ENCODE data around the gene AKAP13. TPM values are rescaled to one million over a fixed set of nuclear protein-coding genes. Genes with fewer than 3 reads are reported as not detected.
"Not testable (repeated sequence)": the region's sequence is repeated elsewhere in the genome, so short reads cannot be mapped to it uniquely, and the experiment has no call there.

The AKAP13 gene
- polyA plus RNA-seq, 2 of the 4 experiments (the other 2 are of a cell fraction): 20.4 to 28.8 TPM

- H3K4me3 ChIP-seq; H3K9me3 ChIP-seq; POLR2A ChIA-PET; FAIRE-seq; TF ChIP-seq FOSL2 (IDR thresholded peaks at IDR 0.05): not testable (repeated sequence)
- WGBS (ENCODE audit: missing lambda C conversion rate): 90% methylated on average over 1 of the region's 1 CpG
- H3K27ac ChIP-seq: peak overlapping the region; percentile 76 to 82
- TF ChIP-seq HOXA7 (CRISPR knock-in tag; IDR thresholded peaks at IDR 0.05): 0 out of 2 replicates have a peak, but pooled peaks have one; percentile 26
- TF ChIP-seq EP300 (IDR thresholded peaks at IDR 0.05): peak in 1 of 2 experiments; percentile 47; a peak in 2 of 5 replicates
- TF ChIP-seq JUNB (IDR thresholded peaks at IDR 0.05): peak; percentile 42; the same call in 1 of the 2 replicates
- TF ChIP-seq CEBPB (IDR thresholded peaks at IDR 0.05): peak; percentile 59 to 73; a peak in 3 of 4 replicates
- peak; percentile 67 for TF ChIP-seq FOSL2 (CRISPR knock-in tag; IDR thresholded peaks at IDR 0.05)
- H3K4me2 ChIP-seq: peak overlapping the region; percentile 70
- H3K4me1 ChIP-seq: peaks cover 57% of the 10 kb centered on the region
- DNase-seq (ENCODE audit: low read depth in 1 of 2, low spot score in 1 of 2) (peak in 1 of 2 experiments; percentile 61), ATAC-seq (peak; percentile 9 to 18; a peak in 3 of 6 replicates)
- CTCF ChIA-PET: interaction anchor here (0.6 to 1.9 kb wide), 6 partner anchors 10 to 307 kb away, joined by 3 to 7 read pairs (median 3); no protein-coding TSS in a partner anchor
Observed at GRCh38 chr15:85346462-85347084, 33.8 kb upstream of the AKAP13 start.

- H3K4me3 ChIP-seq; H3K9me3 ChIP-seq; ATAC-seq; FAIRE-seq; POLR2A ChIA-PET; DNase-seq (ENCODE audit: low read depth in 1 of 2, low spot score in 1 of 2): not testable (repeated sequence)
- peak overlapping the region; percentile 70; the same call in 2 of the 3 replicates for H3K4me2 ChIP-seq
- H3K27ac ChIP-seq: peak overlapping the region; percentile 76 to 82; a peak in 5 of 6 replicates
- H3K4me1 ChIP-seq: peaks cover 62% of the 10 kb centered on the region
- CTCF ChIA-PET: interaction anchor here (1.2 kb wide), 1 partner anchor 67 kb away, joined by 3 read pairs; no protein-coding TSS in a partner anchor
- WGBS (ENCODE audit: missing lambda C conversion rate): 87% methylated on average over 5 of the region's 5 CpGs
Observed at GRCh38 chr15:85347264-85348047, 32.9 kb upstream of the AKAP13 start.

GRCh38 chr15:85348048-85348766 is 32.2 kb upstream of the AKAP13 start:
- H3K4me3 ChIP-seq; CTCF ChIA-PET; H3K4me2 ChIP-seq; ATAC-seq; POLR2A ChIA-PET; H3K9me3 ChIP-seq; DNase-seq (ENCODE audit: low read depth in 1 of 2, low spot score in 1 of 2); FAIRE-seq: not testable (repeated sequence)
- Histone ChIP-seq H3K27ac (peak overlapping the region; percentile 76 to 82; a peak in 5 of 6 replicates), H3K4me1 (peaks cover 57% of the 10 kb centered on the region)
- 86% methylated on average over 8 of the region's 8 CpGs for WGBS (ENCODE audit: missing lambda C conversion rate)

GRCh38 chr15:85349062-85349461 is 31.3 kb upstream of the AKAP13 start:
- Histone ChIP-seq H3K4me1 (peaks cover 48% of the 10 kb centered on the region), H3K27ac (peak overlapping the region; percentile 6 to 76; a peak in 2 of 6 replicates)
- FAIRE-seq, CTCF ChIA-PET, H3K9me3 ChIP-seq, H3K4me3 ChIP-seq, POLR2A ChIA-PET, H3K4me2 ChIP-seq, ATAC-seq: not testable (repeated sequence)
- WGBS (ENCODE audit: missing lambda C conversion rate): 69% methylated on average over 4 of the region's 4 CpGs
- peak in 1 of 2 experiments; percentile 18; a peak in 1 of 4 replicates for TF ChIP-seq CEBPB (IDR thresholded peaks at IDR 0.05)
- peak in 1 of 2 experiments; percentile 42 for DNase-seq (ENCODE audit: low read depth in 1 of 2, low spot score in 1 of 2)

GRCh38 chr15:85350395-85350794 is 30.0 kb upstream of the AKAP13 start:
- ATAC-seq: no peak
- no peak for FAIRE-seq
- WGBS (ENCODE audit: missing lambda C conversion rate): 83% methylated on average over 3 of the region's 3 CpGs
- DNase-seq (ENCODE audit: low read depth in 1 of 2, low spot score in 1 of 2): no peak
- Histone ChIP-seq H3K9me3 (no peaks in the 10 kb centered on the region), H3K4me2 (no peak overlapping the region), H3K4me3 (no peak overlapping the region), H3K4me1 (peaks cover 49% of the 10 kb centered on the region), H3K27ac (peak overlapping the region in 1 of 2 experiments; percentile 9; a peak in 2 of 6 replicates)
- CTCF ChIA-PET: no interaction called here
- POLR2A ChIA-PET: no interaction called here
- no peak for TF ChIP-seq ATOH8 (CRISPR knock-in tag; IDR thresholded peaks at IDR 0.05; ENCODE audit: low read depth)
- TF ChIP-seq POLR2A (IDR thresholded peaks at IDR 0.05; ENCODE audit: low read length): no peak
- no peak for TF ChIP-seq HOXA7 (CRISPR knock-in tag; IDR thresholded peaks at IDR 0.05)
- TF ChIP-seq MAZ (IDR thresholded peaks at IDR 0.05; ENCODE audit: borderline replicate concordance, low read depth, low read length): no peak
- no peak for TF ChIP-seq RAD21 (conservative IDR thresholded peaks at IDR 0.05 in 1 of 2, IDR thresholded peaks at IDR 0.05 in 1 of 2)
- no peak for TF ChIP-seq EHF (CRISPR knock-in tag; IDR thresholded peaks at IDR 0.05)
- no peak for TF ChIP-seq JUN (IDR thresholded peaks at IDR 0.05)
- TF ChIP-seq FOXS1 (CRISPR knock-in tag; IDR thresholded peaks at IDR 0.05): no peak
- no peak for TF ChIP-seq HOXB5 (CRISPR knock-in tag; IDR thresholded peaks at IDR 0.05)
- TF ChIP-seq GATA3 (IDR thresholded peaks at IDR 0.05; ENCODE audit: borderline replicate concordance): no peak
- no peak for TF ChIP-seq TP53 (CRISPR knock-in tag; IDR thresholded peaks at IDR 0.05)
- no peak for TF ChIP-seq CTCF (IDR thresholded peaks at IDR 0.05)
- TF ChIP-seq RNF2 (IDR thresholded peaks at IDR 0.05; ENCODE audit: borderline replicate concordance, low read depth): no peak
- TF ChIP-seq ZNF302 (CRISPR knock-in tag; IDR thresholded peaks at IDR 0.05): no peak
- no peak for TF ChIP-seq MAFK (IDR thresholded peaks at IDR 0.05; ENCODE audit: partially characterized antibody)
- no peak for TF ChIP-seq ZC3H11A (IDR thresholded peaks at IDR 0.05)
- no peak for TF ChIP-seq BHLHE40 (IDR thresholded peaks at IDR 0.05; ENCODE audit: low read depth, low read length)
- TF ChIP-seq RARB (CRISPR knock-in tag; IDR thresholded peaks at IDR 0.05): no peak
